ENCODE measurements around the gene MPPED1.

Gene MPPED1

DNA sequence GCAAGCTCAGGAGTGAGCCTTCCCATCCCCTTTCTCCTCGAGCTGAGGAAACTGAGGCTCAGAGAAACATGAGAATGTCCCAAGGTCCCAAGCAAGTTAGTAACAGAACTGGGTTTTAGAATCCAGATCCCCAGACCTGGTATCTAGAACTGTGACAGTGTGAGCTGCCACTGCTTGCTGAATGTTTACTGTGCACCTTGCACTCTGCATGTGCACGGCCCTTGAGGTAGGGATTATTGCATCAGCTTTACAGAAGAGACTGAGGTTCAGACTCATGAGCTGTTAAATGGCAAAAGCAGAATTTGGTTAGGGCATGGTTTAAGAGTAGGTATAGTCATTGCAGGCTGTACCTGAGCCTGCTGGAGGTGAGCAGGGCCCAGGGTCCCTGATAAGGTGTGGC, 3.8 kb upstream of the MPPED1 start:
- H3K4me3 ChIP-seq (ENCODE audit: low read depth in 1 of 5, low read length in 5 of 5): no peak overlapping the region
- no peak overlapping the region for H3K27ac ChIP-seq (ENCODE audit: low read depth, low read length)
- H3K4me1 ChIP-seq (ENCODE audit: control insufficient read depth in 5 of 5, insufficient read depth in 5 of 5, low read length in 5 of 5): no peaks in the 10 kb centered on the region
- peaks cover 12 to 40% (median 35%) of the 10 kb centered on the region in 5 donors for H3K27me3 ChIP-seq (ENCODE audit: control insufficient read depth in 5 of 5, insufficient read depth in 4 of 5, low read length in 5 of 5)
- H3K9me3 ChIP-seq (ENCODE audit: control insufficient read depth in 5 of 5, low read length in 5 of 5): no peaks in the 10 kb centered on the region
- no peaks in the 10 kb centered on the region for H3K36me3 ChIP-seq (ENCODE audit: control insufficient read depth in 5 of 5, insufficient read depth in 5 of 5, low read length in 5 of 5)
- H3K9ac ChIP-seq (ENCODE audit: low read length in 5 of 5): no peak overlapping the region

DNA sequence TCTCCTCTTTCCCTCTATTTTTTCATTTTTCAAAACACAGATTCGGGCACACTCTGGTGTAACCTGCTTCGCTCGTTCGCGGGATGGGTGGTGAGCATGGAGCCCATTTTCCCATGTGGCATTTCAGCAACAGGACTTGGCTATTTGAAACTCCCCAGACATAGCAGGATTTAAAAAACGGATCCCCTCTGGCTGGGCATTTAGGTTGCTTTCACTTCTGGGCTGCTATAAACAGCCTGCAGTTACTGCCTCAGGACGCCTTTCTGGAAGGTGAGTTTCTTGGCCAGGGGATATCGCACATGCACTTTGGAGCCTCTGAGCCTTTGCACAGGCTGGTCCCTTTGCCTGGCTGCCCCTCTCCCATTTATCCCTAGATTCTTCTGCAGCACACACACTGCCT, 2.8 kb upstream of the MPPED1 start:
- peaks cover 21 to 48% (median 45%) of the 10 kb centered on the region in 5 donors for H3K27me3 ChIP-seq (ENCODE audit: control insufficient read depth in 5 of 5, insufficient read depth in 4 of 5, low read length in 5 of 5)
- H3K9ac ChIP-seq (ENCODE audit: low read length in 5 of 5): no peak overlapping the region
- H3K4me1 ChIP-seq (ENCODE audit: control insufficient read depth in 5 of 5, insufficient read depth in 5 of 5, low read length in 5 of 5): no peaks in the 10 kb centered on the region
- H3K4me3 ChIP-seq (ENCODE audit: low read depth in 1 of 5, low read length in 5 of 5): no peak overlapping the region
- no peaks in the 10 kb centered on the region for H3K9me3 ChIP-seq (ENCODE audit: control insufficient read depth in 5 of 5, low read length in 5 of 5)
- H3K36me3 ChIP-seq (ENCODE audit: control insufficient read depth in 5 of 5, insufficient read depth in 5 of 5, low read length in 5 of 5): no peaks in the 10 kb centered on the region
- H3K27ac ChIP-seq (ENCODE audit: low read depth, low read length): no peak overlapping the region

DNA sequence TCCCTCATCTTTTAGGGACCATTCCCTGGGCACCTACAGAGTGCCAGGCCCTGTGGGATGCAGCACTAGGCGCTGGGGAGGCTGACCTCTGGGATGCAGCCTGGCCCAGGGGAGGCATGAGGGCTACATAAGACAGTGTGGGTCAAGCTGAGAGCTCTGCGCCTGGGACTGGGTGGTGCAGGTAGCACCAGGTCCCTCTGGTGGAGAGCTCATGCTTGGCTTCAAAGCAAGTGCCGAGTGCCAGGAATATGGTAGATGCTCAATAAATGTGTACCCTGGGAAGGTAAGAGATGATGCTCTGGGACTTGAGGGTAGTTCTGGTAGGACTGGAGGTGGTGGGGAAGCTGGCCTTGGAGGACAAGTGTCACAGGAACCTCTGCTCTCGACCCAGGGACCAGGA, 2.0 kb upstream of the MPPED1 start:
- no peak overlapping the region for H3K9ac ChIP-seq (ENCODE audit: low read length in 5 of 5)
- H3K27me3 ChIP-seq (ENCODE audit: control insufficient read depth in 5 of 5, insufficient read depth in 4 of 5, low read length in 5 of 5): peaks cover 27 to 54% (median 49%) of the 10 kb centered on the region in 5 donors

DNA sequence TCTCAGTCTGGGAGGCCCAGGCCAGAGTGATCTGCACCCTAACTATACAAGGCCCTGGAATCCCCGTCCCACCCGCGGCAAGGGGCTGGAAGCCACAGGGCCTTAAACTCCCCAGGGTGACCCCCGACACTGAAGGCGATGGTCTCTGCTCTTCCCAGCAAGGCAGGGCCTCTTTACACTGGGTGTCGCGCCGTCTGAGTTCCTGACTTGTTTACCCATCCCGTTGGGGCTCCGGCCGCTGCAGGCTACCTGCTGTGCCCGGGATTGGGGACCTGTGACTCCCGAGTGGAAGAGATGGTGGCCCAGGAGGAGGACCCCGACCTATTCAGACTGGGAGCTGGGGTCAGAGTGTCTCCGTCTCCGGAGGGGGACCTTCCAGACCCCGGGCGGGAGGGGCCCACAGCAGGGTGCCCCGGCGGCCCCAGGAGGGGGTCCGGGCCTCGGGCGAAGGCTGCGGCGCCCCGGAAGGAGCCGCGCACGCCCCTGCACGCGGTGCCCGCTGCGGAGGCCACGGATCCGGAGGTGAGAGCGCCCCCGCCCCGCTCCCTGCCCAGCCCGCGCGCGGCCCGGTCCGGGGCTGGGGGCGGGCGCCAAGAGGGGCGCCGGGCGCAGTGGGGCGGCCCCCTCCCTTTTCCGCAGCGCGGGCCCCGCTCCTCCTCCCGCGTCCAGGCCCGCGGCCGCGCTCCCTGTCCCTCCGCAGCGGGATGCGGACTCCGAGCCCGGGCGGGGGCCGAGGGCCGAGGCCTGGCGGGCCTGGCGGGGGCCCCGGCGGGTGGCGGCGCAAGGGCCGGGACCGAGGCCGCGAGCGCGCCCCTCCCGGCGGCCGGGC, 560 bp upstream of the MPPED1 start:
- no peaks in the 10 kb centered on the region for H3K9me3 ChIP-seq (ENCODE audit: control insufficient read depth in 5 of 5, low read length in 5 of 5)
- H3K27me3 ChIP-seq (ENCODE audit: control insufficient read depth in 5 of 5, insufficient read depth in 4 of 5, low read length in 5 of 5): peaks cover 29 to 61% (median 48%) of the 10 kb centered on the region in 5 donors
- no peak overlapping the region for H3K9ac ChIP-seq (ENCODE audit: low read length in 5 of 5)
- no peak overlapping the region for H3K4me3 ChIP-seq (ENCODE audit: low read depth in 1 of 5, low read length in 5 of 5)
- no peak overlapping the region for H3K27ac ChIP-seq (ENCODE audit: low read depth, low read length)
- H3K4me1 ChIP-seq (ENCODE audit: control insufficient read depth in 5 of 5, insufficient read depth in 5 of 5, low read length in 5 of 5): no peaks in the 10 kb centered on the region
- H3K36me3 ChIP-seq (ENCODE audit: control insufficient read depth in 5 of 5, insufficient read depth in 5 of 5, low read length in 5 of 5): no peaks in the 10 kb centered on the region

More for the DNA sequence above, 2.0 kb upstream of the MPPED1 start:
- Histone ChIP-seq H3K4me1 (ENCODE audit: control insufficient read depth in 5 of 5, insufficient read depth in 5 of 5, low read length in 5 of 5) (no peaks in the 10 kb centered on the region), H3K4me3 (ENCODE audit: low read depth in 1 of 5, low read length in 5 of 5) (no peak overlapping the region), H3K9me3 (ENCODE audit: control insufficient read depth in 5 of 5, low read length in 5 of 5) (no peaks in the 10 kb centered on the region), H3K27ac (ENCODE audit: low read depth, low read length) (no peak overlapping the region), H3K36me3 (ENCODE audit: control insufficient read depth in 5 of 5, insufficient read depth in 5 of 5, low read length in 5 of 5) (no peaks in the 10 kb centered on the region)

DNA sequence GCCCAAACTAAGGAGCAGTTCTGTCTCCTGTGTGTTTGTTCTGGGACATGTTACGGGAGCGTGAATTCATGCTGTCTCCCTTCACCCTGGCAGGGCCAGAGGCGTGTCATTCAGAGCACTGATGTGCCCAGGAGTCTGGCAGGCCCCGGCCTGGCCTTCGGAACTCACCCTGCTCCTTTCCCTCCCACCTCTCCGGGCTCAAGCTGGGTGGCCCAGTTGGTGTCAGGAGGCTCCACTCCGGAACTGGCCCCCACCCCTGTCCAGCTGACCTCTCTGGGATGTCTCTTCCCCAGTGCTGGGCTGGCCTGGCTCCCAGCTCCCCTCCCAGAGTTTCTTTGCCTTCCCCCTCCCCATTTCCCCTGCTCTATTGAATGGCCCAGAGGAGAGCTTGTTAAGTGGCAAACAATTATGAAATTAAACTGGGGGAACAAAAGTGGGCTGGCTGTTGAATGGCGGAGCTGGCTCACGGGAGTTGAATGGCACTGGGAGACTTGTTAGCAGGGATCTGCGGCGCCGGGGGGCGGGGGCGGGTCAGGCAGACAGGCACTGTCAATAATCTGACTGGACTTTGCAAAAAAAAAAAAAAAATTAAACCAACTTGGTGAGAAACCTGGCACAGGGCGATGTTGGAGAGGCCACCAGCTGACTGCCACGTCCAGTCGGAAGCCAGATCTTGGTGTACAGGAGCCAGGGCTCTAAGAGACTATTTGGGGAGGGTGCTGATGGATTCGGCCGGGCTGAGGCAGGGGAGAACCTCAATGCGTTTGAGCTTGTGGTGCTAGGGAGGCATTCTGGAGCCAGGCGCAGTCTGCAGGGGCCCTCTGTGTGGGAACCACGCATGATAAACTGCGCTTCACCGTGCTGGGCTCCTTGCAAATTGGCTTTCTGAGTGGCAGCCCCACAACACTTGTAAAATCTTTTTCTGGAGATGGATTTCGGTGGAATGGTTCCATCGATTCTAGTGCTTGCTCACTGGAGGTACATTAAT, 1.3 kb downstream of the MPPED1 start:
- Histone ChIP-seq H3K27ac (ENCODE audit: low read depth, low read length) (no peak overlapping the region), H3K27me3 (ENCODE audit: control insufficient read depth in 5 of 5, insufficient read depth in 4 of 5, low read length in 5 of 5) (peaks cover 31 to 61% (median 46%) of the 10 kb centered on the region in 5 donors), H3K4me1 (ENCODE audit: control insufficient read depth in 5 of 5, insufficient read depth in 5 of 5, low read length in 5 of 5) (no peaks in the 10 kb centered on the region), H3K36me3 (ENCODE audit: control insufficient read depth in 5 of 5, insufficient read depth in 5 of 5, low read length in 5 of 5) (no peaks in the 10 kb centered on the region), H3K9me3 (ENCODE audit: control insufficient read depth in 5 of 5, low read length in 5 of 5) (no peaks in the 10 kb centered on the region), H3K4me3 (ENCODE audit: low read depth in 1 of 5, low read length in 5 of 5) (no peak overlapping the region), H3K9ac (ENCODE audit: low read length in 5 of 5) (no peak overlapping the region)

DNA sequence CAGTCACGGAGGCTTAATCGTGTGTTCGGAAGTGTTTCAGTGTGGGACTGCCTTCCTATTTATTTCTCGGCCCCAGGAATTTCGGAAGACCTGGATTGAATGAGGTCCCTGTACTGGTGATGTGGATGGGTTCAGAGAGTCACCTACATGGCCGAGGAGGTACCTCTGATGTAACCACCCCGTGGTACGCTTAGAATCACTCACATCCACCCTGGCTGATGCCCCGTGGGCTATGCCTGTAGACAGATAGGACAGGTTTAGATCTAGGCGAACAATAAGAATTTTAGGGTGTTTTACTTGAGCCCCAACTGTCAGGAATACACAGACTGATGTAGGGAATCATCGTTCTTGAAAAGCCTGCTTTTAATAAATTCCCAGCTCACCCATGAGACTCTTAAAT, 2.0 kb downstream of the MPPED1 start:
- Histone ChIP-seq H3K9ac (ENCODE audit: low read length in 5 of 5) (no peak overlapping the region), H3K27me3 (ENCODE audit: control insufficient read depth in 5 of 5, insufficient read depth in 4 of 5, low read length in 5 of 5) (peaks cover 31 to 59% (median 46%) of the 10 kb centered on the region in 5 donors), H3K4me1 (ENCODE audit: control insufficient read depth in 5 of 5, insufficient read depth in 5 of 5, low read length in 5 of 5) (no peaks in the 10 kb centered on the region), H3K27ac (ENCODE audit: low read depth, low read length) (no peak overlapping the region), H3K36me3 (ENCODE audit: control insufficient read depth in 5 of 5, insufficient read depth in 5 of 5, low read length in 5 of 5) (no peaks in the 10 kb centered on the region), H3K4me3 (ENCODE audit: low read depth in 1 of 5, low read length in 5 of 5) (no peak overlapping the region), H3K9me3 (ENCODE audit: control insufficient read depth in 5 of 5, low read length in 5 of 5) (no peaks in the 10 kb centered on the region)

DNA sequence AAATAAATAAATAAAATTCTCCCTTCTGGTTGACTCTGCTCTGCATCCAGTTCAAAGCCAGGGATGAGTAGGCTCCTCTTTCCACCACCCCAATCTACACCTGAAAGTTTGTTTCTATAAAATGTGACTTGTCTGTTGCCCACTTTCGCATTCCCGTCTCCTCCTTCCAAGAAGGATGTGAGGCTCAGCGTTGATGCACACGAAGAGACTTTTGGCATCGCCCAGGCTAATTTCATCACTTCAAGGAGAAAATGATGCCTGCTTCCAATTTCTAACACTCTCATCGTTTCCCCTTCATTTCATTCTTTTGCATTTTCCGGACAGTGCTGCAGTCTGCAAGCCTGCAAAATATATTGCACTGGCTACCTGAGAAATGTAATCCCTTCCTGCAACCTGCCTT, 3.9 kb downstream of the MPPED1 start:
- Histone ChIP-seq H3K4me1 (ENCODE audit: control insufficient read depth in 5 of 5, insufficient read depth in 5 of 5, low read length in 5 of 5) (no peaks in the 10 kb centered on the region), H3K9ac (ENCODE audit: low read length in 5 of 5) (no peak overlapping the region), H3K27me3 (ENCODE audit: control insufficient read depth in 5 of 5, insufficient read depth in 4 of 5, low read length in 5 of 5) (peaks cover 31 to 50% (median 34%) of the 10 kb centered on the region in 5 donors), H3K27ac (ENCODE audit: low read depth, low read length) (no peak overlapping the region), H3K36me3 (ENCODE audit: control insufficient read depth in 5 of 5, insufficient read depth in 5 of 5, low read length in 5 of 5) (no peaks in the 10 kb centered on the region), H3K9me3 (ENCODE audit: control insufficient read depth in 5 of 5, low read length in 5 of 5) (no peaks in the 10 kb centered on the region), H3K4me3 (ENCODE audit: low read depth in 1 of 5, low read length in 5 of 5) (no peak overlapping the region)

DNA sequence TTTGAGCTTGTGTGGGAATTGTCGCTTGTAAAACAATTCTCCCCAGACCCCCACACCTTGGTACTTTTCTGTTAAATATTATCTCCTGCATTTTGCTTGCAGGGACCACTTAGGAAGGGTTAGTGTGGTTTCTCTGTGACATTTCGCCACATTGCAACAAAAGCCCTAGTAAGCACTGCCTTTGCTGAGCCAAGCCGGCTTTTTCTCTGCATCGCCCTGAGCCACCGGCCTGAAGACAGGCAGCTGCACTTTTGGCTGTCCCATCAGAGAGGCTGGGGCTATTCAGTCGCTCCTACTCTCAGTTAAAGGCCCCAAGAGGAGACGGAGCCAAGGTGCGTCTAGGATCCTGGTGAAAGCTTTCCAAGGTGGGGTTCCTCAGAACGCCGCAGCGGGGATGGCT, 5.7 kb downstream of the MPPED1 start:
- Histone ChIP-seq H3K36me3 (ENCODE audit: control insufficient read depth in 5 of 5, insufficient read depth in 5 of 5, low read length in 5 of 5) (no peaks in the 10 kb centered on the region), H3K4me3 (ENCODE audit: low read depth in 1 of 5, low read length in 5 of 5) (no peak overlapping the region), H3K9me3 (ENCODE audit: control insufficient read depth in 5 of 5, low read length in 5 of 5) (no peaks in the 10 kb centered on the region), H3K27ac (ENCODE audit: low read depth, low read length) (no peak overlapping the region), H3K27me3 (ENCODE audit: control insufficient read depth in 5 of 5, insufficient read depth in 4 of 5, low read length in 5 of 5) (peaks cover 31 to 54% (median 38%) of the 10 kb centered on the region in 5 donors), H3K4me1 (ENCODE audit: control insufficient read depth in 5 of 5, insufficient read depth in 5 of 5, low read length in 5 of 5) (no peaks in the 10 kb centered on the region), H3K9ac (ENCODE audit: low read length in 5 of 5) (no peak overlapping the region)

DNA sequence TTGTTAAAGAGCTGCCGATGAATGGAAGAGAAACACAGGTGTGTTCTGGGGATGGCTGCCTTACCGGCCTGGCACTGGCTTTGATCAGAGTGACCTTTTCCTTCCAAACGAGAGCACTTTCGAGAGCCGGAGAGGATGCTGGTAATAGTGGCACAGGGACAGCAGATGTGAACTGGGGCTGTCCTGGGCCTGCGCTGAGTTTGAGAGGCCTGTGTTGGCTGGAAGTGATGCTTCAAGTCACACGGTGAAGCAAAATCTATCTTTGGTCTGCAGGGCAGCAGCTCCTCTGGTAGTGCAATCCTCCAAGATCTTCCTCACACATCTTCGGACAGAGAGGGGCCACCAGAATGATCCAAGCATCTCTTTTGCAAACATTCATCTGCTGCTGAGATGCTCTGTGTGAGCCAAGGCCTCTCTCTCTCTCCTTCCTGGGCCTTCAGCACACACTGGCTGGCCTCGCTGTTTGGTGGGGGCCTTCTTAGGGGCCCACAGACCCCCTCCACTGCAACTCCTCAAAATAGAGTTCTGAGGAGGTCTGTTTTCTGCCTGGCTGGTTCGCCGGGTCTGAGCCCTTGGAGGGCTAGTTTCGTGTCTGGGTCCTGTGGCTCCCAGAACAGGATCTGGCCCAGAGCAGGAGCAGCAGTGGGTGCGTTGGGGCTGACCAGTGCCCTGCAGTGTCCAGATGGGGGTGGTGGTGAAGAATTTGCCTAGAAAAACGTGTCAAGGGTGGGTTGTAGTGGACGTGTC, 6.4 kb downstream of the MPPED1 start:
- Histone ChIP-seq H3K9ac (ENCODE audit: low read length in 5 of 5) (no peak overlapping the region), H3K4me1 (ENCODE audit: control insufficient read depth in 5 of 5, insufficient read depth in 5 of 5, low read length in 5 of 5) (no peaks in the 10 kb centered on the region), H3K4me3 (ENCODE audit: low read depth in 1 of 5, low read length in 5 of 5) (no peak overlapping the region), H3K9me3 (ENCODE audit: control insufficient read depth in 5 of 5, low read length in 5 of 5) (no peaks in the 10 kb centered on the region), H3K36me3 (ENCODE audit: control insufficient read depth in 5 of 5, insufficient read depth in 5 of 5, low read length in 5 of 5) (no peaks in the 10 kb centered on the region), H3K27me3 (ENCODE audit: control insufficient read depth in 5 of 5, insufficient read depth in 4 of 5, low read length in 5 of 5) (peaks cover 25 to 48% (median 33%) of the 10 kb centered on the region in 5 donors), H3K27ac (ENCODE audit: low read depth, low read length) (no peak overlapping the region)

Measured in subcutaneous abdominal adipose tissue (tissue), 5 donors.